Measurements from ENCODE around the gene MAG.
A peak's percentile ranks its signal among the peaks of the same experiment; 100 is the strongest.
"Not testable (repeated sequence)": the region's sequence is repeated elsewhere in the genome, so short reads cannot be mapped to it uniquely, and the experiment has no call there.

Gene MAG

DNA sequence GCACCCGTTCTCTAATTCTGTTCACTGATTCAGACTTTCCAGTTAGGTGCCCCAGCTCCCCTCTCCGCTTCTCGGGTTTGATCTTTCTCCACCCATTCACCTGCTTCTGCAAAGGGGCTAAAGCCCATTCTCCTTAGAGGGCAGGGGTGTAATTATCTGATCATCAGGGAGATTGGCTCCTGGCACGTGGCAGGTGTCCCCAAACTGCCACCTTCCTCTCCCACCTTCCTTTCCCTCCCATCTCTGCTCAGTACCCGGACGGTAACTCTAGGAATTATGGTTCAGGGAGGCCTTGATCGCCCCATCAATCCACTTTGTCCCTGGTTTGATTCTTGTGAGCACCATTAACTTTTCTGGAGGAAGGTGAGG is 56.0 kb downstream of the MAG start:
- no peak for DNase-seq

DNA sequence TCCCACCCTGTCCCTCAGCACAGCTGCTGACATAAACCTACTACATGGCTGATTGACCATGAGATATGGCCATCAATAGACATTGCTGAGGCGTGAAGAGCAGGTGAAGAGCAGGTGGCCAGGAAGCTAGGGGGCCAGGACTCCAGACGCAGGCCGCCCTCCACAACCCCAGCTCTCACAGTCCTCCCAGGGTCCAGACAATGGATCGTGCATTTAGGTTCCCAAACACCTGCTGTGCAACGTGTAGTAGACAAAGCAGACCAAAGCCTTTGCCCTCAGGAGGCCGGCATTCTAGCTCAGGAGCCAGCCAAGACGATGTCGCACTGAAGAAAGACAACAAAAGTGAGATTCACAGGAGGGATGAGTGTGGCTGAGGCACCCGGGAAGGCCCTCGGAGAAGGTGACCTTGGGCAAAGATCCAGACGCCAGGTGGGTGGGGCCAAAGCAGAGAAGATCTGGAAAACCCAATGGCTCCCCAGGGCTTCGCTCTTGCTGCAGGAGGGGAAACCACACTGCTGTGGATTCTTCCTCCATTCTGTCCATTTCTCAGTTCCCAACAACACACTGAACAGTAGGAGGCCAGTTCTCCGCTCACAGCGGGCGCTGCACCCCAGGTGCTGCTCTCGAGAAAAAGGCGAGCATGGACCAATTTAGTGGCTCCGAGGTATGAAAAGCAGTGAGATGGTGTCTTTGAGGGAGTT is 57.1 kb downstream of the MAG start:
- DNase-seq = no peak

DNA sequence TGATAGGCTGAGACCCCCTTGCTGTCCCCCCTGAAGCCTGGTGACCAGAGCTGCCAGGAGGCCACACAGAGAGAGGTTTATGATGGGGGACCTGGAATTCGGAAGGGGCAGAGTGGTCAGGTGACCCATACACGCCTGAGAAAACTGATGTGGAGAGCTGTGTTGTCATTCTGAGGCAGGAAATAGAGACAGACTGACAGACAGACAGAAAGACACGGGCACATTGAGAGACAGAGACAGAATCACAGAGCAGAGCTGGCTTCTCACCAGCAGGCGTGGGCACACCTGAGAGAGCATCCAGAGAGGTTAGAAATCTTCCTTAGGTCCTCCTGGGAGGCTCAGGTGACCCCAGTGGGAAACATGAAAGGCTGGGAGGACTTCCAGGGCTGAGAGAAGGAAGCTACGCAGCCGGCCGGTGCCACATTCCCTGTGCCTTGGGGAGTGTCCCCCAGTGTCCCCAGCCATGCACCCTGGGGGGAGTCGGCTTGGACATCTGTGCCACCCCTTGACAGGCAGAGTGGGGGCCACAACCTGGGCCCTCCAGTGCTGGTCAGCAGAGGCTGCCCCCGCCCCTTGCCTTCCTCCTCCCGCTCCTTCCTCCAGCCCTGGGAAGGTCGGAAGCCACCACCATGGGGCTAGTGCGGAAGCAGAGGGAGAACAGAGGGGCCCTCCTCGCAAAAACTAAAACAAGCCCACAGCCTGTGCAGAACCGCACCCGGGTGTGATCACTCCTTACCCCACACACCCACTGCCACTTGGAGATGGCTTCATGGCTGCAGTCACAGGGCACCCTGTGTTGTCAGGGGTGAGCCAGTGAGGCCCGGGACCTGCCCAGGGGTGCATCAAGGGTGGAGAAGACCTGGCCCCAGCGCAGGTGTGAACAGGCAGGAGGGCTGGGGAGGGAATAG is 57.9 kb downstream of the MAG start:
- DNase-seq = no peak

DNA sequence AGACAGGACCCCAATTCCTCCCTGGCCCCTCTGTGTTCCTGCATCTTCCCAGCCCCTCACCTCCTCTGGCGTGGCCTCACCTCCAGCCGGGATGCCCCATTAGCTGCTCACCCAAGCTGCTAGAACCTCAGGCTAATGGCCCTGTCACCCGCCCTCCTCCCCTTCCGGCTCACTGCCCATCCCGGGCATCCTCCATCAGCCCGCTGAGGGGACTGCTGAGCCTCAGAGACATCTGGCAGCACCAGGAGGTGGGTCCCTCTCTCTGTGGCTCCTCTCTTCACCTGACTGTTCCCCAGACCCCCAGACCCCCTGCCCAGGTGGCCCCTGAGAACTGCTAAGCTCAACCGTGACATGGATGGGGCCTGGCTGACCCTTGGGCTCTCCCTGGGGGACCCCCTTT is 58.6 kb downstream of the MAG start:
- DNase-seq = no peak

DNA sequence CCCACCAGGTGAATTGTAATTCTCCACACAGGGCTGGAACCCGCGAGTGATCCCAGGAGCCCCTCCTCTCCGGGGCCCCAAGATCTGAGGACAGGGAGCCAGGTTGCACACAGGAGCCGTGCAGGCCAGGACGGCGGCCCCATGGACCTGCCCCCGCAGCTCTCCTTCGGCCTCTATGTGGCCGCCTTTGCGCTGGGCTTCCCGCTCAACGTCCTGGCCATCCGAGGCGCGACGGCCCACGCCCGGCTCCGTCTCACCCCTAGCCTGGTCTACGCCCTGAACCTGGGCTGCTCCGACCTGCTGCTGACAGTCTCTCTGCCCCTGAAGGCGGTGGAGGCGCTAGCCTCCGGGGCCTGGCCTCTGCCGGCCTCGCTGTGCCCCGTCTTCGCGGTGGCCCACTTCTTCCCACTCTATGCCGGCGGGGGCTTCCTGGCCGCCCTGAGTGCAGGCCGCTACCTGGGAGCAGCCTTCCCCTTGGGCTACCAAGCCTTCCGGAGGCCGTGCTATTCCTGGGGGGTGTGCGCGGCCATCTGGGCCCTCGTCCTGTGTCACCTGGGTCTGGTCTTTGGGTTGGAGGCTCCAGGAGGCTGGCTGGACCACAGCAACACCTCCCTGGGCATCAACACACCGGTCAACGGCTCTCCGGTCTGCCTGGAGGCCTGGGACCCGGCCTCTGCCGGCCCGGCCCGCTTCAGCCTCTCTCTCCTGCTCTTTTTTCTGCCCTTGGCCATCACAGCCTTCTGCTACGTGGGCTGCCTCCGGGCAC is 59.6 kb downstream of the MAG start:
- no peak for DNase-seq

DNA sequence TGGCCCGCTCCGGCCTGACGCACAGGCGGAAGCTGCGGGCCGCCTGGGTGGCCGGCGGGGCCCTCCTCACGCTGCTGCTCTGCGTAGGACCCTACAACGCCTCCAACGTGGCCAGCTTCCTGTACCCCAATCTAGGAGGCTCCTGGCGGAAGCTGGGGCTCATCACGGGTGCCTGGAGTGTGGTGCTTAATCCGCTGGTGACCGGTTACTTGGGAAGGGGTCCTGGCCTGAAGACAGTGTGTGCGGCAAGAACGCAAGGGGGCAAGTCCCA is 60.2 kb downstream of the MAG start:
- DNase-seq = no peak

DNA sequence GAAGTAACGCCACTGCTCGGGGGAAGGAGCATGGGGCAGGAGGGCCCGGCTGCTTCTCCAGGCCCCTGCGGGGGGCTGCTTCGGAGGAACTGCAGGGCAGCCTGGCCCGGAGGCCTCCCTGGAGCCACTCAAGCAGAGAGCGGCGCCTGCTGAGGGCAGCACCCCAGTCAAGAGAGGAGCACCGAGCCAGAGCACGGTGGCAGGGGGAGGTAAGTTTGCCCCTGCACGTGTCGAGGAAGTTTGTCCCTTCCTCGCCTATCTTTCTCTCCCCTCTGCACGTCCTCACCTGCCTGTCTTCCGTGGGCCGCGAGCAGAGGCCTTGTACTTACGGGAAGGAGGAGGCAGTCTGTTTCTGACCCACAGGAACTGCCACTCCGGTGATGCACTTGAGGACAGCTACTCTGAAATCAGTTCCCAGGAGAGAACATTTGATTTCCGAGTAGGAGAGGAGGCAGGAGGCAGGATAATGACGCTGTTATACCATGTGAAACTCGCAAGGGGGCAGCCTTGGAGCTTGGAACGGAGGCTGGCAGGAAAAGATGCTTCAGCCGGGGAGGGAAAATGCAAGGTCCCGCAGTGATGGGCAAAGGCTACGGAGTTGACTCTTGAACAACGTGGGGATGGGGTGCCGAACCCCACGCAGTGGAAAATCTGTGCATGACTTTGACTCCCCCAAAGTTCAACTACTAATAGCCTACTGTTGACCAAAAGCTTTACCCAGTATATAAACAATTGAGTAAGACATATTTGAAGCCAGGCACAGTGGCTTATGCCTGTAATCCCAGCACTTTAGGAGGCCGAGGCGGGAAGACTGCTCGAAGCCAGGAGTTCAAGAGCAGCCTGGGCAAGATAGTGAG is 60.7 kb downstream of the MAG start:
- peak; percentile 87 for DNase-seq

DNA sequence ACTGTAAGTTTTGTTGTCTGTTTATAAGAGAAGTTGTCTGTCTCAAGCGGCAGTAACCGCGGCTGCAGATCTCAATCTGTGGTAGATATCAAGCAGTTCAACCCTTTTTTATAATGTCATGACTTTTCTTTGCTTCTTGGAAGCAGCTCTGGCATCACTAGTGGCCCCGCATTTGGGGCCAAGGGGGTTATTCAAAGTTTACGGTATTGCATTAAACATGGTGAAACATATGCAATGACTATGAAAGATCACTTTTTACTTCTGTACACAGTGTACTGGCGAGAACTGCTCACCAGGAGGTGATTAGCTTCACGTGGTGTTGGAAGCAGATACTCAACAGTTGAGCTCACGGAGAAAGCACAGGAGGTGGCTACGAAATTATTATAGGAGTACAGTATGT is 61.7 kb downstream of the MAG start:
- peak; percentile 49 for DNase-seq

DNA sequence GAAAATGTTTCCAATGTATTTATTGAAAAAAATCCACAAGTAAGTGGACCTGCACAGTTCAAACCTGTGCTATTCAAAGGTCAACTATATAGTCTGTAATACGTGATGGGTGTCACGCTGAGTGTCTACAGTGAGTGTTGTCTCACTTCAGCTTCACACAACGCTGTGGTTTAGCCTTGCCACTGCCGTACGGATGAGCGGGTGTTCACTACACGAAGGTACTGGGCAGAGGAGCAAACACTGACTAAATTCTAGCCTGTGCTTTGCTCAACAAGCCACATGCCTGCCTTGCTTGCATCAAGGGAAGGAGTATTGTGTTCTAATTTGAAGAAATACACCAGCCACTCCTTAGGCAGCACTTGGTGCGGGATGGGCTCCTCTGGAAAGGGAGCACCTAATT is 62.9 kb downstream of the MAG start:
- DNase-seq = no peak

DNA sequence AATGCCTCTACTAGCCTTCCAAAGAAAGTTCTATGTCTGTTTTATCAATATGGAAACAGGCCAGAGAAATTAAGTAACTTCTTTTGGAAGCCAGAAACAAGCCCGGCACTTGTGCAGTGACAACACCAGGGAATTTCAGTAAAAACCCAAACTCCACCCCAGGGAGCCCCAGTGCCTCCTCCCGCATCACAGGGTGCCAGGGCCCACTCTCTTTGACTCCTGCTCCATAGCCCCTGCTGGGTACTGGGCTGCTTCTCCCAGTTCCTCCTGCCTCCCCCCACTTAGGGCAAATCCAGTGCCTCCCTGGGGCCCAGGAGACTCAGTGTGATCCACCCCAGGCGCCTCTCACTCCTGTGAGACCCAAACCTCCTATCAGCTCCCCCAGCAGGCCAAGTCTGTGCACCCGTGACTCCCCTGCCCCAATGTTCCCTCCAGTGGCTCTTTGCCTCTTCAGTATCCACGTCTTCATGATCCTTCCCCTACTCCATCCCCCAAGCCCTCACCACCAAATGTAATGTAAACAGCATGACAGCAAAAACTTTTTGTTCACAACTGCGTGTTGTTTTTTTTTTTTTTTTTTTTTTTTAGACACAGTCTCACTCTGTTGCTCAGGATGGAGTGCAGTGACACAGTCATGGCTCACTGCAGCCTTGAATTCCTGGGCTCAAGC is 64.0 kb downstream of the MAG start:
- DNase-seq = no peak

DNA sequence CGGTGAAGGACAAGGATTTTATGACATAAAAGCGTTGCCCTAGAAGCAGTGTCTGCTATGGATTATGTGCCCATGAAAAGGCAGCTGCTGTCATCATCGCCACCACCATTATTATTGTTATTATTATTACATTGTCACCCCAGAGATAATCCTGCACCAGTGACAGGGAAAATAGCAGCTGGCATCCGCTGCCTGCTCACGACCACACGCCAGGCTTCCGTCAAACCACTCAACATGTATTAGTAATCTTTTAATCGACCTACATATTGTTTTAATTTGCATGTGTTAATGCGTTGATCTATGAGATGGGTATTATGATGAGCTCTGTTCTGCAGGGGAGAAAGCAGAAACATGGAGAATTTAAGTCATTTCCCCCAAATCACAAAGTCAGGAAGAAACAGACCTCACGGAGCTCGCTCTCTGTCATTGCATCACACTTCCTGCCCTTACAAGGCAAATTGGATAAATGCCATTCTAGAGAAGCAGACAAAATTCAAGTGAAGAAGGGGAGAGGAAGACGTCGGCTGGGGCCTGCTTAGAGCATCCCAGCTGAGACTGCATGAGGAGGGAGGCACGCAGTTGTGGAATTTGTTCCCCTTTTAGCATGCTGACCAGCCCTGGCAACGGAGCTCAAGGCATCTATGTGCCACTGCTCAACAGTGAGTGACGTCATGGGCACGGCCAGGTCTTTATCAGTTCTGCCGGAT is 66.1 kb downstream of the MAG start, which contains the start of gene FFAR3:
Gene FFAR3 (plus strand): TSS at position 594 of the 707 bp plus-strand sequence. CDS start 431 bp downstream, outside the sequence.
- DNase-seq = no peak

DNA sequence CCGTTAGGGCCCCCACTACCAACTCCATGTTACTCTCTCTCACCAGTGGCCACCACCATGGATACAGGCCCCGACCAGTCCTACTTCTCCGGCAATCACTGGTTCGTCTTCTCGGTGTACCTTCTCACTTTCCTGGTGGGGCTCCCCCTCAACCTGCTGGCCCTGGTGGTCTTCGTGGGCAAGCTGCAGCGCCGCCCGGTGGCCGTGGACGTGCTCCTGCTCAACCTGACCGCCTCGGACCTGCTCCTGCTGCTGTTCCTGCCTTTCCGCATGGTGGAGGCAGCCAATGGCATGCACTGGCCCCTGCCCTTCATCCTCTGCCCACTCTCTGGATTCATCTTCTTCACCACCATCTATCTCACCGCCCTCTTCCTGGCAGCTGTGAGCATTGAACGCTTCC is 66.9 kb downstream of the MAG start:
- not testable (repeated sequence) for DNase-seq

DNA sequence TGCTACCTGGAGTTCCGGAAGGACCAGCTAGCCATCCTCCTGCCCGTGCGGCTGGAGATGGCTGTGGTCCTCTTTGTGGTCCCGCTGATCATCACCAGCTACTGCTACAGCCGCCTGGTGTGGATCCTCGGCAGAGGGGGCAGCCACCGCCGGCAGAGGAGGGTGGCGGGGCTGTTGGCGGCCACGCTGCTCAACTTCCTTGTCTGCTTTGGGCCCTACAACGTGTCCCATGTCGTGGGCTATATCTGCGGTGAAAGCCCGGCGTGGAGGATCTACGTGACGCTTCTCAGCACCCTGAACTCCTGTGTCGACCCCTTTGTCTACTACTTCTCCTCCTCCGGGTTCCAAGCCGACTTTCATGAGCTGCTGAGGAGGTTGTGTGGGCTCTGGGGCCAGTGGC is 67.4 kb downstream of the MAG start:
- DNase-seq = not testable (repeated sequence)

DNA sequence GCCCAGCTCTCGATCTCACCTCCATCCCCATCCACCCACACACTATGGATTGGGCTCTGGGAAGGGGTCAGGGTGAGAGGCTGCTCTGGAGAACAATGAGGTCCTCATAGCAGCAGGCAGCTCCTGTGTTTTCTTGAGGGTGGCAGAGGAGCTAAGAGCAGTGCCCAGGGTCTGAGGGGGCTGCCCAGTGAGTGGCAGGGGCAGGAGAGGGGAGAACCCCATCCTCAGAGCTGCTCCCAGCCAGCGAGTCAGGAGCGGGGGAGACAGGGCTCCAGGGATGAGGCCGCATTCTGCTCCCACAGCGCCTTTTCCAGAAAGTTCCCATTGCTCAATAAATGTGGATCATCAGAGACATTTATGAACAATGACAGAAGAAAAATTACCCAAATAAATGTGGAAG is 68.1 kb downstream of the MAG start:
- DNase-seq = not testable (repeated sequence)

DNA sequence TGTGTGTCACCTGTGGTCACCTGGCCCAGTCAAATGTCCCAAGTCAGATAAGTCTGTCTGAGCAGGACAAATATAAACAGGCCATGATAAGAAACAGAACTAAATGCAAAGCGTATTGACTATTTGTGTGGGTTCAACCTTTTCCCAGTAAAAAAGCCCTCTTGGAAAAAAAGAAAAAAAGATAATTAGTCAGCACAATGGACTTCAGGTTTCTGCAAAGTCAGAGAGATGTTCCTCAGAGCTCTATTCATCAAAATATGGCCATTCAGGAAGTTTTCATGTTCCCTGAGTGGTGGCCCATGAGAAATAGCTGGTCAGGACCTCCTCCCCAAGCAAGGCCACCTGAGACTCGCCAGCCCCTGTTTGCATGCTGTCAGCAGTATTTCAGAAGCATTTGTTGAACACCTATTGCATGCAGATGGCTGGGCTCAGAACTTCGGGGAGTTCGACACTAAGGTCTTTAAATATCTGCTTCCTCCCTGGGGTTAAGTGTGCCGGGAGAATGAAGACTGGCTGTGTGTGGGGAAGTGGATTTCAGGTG is 69.0 kb downstream of the MAG start:
- DNase-seq = no peak

DNA sequence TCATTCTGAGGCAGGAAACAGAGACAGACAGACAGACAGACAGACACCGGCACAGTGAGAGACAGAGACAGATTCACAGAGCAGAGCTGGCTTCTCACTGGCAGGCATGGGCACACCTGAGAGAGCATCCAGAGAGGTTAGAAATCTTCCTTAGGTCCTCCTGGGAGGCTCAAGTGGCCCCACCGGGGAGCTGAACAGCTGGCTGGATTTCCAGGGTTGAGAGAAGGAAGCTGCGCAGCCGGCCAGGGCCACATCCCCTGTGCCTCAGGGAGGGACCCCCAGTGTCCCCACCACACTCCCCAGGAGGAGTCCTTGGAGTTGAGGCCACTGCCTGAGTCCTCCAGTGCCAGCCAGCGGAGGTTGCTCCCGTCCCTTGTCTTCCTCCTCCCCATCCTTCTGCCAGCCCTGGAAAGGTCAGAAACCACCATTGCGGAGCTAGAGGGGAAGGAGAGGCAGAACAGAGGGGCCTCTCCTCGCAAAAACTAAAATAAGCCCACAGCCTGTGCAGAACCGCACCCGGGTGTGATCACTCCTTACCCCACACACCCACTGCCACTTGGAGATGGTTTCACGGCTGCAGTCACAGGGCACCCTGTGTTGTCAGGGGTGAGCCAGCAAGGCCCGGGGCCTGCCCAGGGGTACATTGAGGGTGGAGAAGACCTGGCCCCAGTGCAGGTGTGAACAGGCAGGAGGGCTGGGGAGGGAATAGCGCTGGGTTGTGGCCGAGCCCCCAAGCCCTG is 70.5 kb downstream of the MAG start:
- no peak for DNase-seq

DNA sequence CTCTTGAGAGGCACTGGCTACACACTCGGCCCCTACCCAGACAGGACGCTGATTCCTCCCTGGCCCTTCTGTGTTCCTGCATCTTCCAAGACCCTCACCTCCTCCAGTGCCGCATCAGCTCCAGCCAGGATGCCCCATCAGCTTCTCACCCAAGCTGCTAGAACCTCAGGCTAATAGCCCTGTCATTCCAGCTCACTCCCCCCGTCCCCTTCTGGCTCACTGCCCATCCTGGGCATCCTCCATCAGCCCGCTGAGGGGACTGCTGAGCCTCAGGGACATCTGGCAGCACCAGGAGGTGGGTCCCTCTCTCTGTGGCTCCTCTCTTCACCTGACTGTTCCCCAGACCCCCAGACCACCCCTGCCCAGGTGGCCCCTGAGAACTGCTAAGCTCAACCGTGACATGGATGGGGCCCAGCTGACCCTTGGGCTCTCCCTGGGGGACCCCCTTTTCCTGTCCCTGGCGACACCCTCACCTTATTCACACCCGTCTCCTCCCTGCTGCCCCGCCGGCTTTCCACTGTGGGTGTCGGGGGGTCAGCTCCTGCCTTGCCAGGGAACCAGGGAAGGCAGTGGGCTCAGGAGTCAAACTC is 71.1 kb downstream of the MAG start:
- no peak for DNase-seq
